Uterus (tissue), 2 donors: ENCODE measurements around the gene GUCD1.

Experiments
- CTCF ChIP-seq, 4 experiments: fragments of 200-600 bp in 2 of 4; fragments of 450-650 bp in 2 of 4; sonication (generic) in 2 of 4; IDR thresholded peaks; one replicate each; pipeline ENCODE4 v1.5.1; 2016 to 2019; ENCODE audit warnings: antibody characterized with exemption in 4 of 4, mild to moderate bottlenecking in 2 of 4, moderate library complexity in 1 of 4
- POLR2A ChIP-seq, 2 donors: fragments of 450-650 bp; IDR thresholded peaks; one replicate each; pipeline ENCODE4 v1.6.1; 2016; ENCODE audit warnings: antibody characterized with exemption in 2 of 2, mild to moderate bottlenecking in 1 of 2, moderate library complexity in 1 of 2

- TF ChIP-seq CTCF (IDR thresholded peaks at IDR 0.05) = no peak
- no peak for TF ChIP-seq POLR2A (IDR thresholded peaks at IDR 0.05)
Observed at GRCh38 chr22:24567668-24568067, 12.7 kb upstream of the GUCD1 start.
